ENCODE measurements around the gene CENPT. TPM values are rescaled to one million over a fixed set of nuclear protein-coding genes. Genes with fewer than 3 reads are reported as not detected.

Gene CENPT
- total and polyA plus RNA-seq, 2 donors from 2014 or later = 25.3 to 42.5 TPM

DNA sequence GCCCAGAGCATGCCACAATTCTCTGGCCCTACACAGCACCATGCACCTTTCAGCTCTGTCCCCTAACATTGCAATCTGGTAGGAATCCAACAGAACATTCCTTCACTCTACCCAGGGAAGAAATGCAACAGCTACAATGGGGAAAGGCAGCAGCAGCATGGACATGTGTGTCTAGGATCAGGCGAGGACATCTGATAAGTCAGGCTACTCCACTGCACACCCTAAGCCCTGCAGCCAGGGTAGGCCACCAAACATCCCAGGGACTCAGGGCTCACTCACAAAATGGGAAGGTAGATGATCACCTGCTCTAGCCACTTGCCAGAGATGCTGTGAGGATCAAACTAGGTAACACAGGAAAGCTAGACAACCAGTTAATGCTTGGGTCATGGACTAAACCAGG, 46.3 kb downstream of the CENPT start:
- FAIRE-seq (no peak), DNase-seq (no peak)
- Histone ChIP-seq H3K27me3 (ENCODE audit: control insufficient read depth, insufficient read depth, low read length) (no peaks in the 10 kb centered on the region), H3K4me3 (ENCODE audit: low read length in 3 of 3) (no peak overlapping the region), H3K36me3 (ENCODE audit: control insufficient read depth in 2 of 3, insufficient read depth in 3 of 3, low read length in 3 of 3) (peaks cover 0 to 10% (median 8%) of the 10 kb centered on the region in 3 donors), H3K9me3 (ENCODE audit: control insufficient read depth in 2 of 3, insufficient read depth in 1 of 3, low read length in 3 of 3) (no peaks in the 10 kb centered on the region), H3K4me1 (ENCODE audit: control insufficient read depth in 2 of 3, insufficient read depth in 2 of 3, low read depth in 1 of 3, low read length in 3 of 3) (peaks cover 0 to 16% (median 11%) of the 10 kb centered on the region in 3 donors), H3K27ac (ENCODE audit: low read depth in 2 of 2, low read length in 2 of 2) (no peak overlapping the region), H3K9ac (ENCODE audit: low read length in 3 of 3) (no peak overlapping the region)
- TF ChIP-seq, protein P1, sequence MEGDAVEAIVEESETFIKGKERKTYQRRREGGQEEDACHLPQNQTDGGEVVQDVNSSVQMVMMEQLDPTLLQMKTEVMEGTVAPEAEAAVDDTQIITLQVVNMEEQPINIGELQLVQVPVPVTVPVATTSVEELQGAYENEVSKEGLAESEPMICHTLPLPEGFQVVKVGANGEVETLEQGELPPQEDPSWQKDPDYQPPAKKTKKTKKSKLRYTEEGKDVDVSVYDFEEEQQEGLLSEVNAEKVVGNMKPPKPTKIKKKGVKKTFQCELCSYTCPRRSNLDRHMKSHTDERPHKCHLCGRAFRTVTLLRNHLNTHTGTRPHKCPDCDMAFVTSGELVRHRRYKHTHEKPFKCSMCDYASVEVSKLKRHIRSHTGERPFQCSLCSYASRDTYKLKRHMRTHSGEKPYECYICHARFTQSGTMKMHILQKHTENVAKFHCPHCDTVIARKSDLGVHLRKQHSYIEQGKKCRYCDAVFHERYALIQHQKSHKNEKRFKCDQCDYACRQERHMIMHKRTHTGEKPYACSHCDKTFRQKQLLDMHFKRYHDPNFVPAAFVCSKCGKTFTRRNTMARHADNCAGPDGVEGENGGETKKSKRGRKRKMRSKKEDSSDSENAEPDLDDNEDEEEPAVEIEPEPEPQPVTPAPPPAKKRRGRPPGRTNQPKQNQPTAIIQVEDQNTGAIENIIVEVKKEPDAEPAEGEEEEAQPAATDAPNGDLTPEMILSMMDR (IDR thresholded peaks at IDR 0.05; ENCODE audit: borderline replicate concordance, extremely low read depth, insufficient read depth) = no peak
- intact Hi-C loops (cut with DNase I) = no loop called here

DNA sequence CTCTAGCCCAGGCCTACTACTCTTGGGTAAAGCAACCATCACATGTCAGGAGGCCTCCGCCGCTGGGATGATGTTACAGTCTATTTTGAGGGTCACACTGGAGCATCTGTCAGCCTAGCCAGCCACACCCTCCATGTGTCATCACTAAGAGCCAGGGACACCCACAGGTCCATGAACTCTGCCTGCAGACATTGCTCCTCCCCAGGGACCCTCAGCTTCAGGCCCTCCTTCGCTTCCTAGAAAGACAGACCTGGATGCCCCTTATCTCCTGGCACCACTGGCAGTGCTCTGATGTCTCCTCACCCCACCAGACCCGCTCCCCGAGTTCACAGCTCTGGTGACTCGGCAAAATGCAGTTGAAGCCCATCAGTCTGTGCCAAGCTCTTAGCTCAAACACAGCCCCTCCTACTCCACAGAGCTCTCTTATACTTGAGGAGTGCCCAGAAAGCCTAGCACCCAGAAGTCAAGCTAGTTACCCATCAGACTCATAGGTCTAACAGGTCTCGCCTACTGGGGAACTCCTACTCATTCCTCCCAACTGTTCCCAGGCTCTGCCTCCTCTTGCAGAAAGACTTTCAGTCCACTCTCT, 47.1 kb downstream of the CENPT start:
- Histone ChIP-seq H3K36me3 (ENCODE audit: control insufficient read depth in 2 of 3, insufficient read depth in 3 of 3, low read length in 3 of 3) (peaks cover 0 to 10% (median 8%) of the 10 kb centered on the region in 3 donors), H3K27me3 (ENCODE audit: control insufficient read depth, insufficient read depth, low read length) (no peaks in the 10 kb centered on the region), H3K9me3 (ENCODE audit: control insufficient read depth in 2 of 3, insufficient read depth in 1 of 3, low read length in 3 of 3) (no peaks in the 10 kb centered on the region), H3K27ac (ENCODE audit: low read depth in 2 of 2, low read length in 2 of 2) (no peak overlapping the region), H3K9ac (ENCODE audit: low read length in 3 of 3) (no peak overlapping the region), H3K4me3 (ENCODE audit: low read length in 3 of 3) (no peak overlapping the region), H3K4me1 (ENCODE audit: control insufficient read depth in 2 of 3, insufficient read depth in 2 of 3, low read depth in 1 of 3, low read length in 3 of 3) (peaks cover 0 to 11% (median 8%) of the 10 kb centered on the region in 3 donors)
- intact Hi-C loops (cut with DNase I) = no loop called here
- TF ChIP-seq, protein P1 (IDR thresholded peaks at IDR 0.05; ENCODE audit: borderline replicate concordance, extremely low read depth, insufficient read depth) = no peak
- FAIRE-seq = no peak
- DNase-seq = no peak

DNA sequence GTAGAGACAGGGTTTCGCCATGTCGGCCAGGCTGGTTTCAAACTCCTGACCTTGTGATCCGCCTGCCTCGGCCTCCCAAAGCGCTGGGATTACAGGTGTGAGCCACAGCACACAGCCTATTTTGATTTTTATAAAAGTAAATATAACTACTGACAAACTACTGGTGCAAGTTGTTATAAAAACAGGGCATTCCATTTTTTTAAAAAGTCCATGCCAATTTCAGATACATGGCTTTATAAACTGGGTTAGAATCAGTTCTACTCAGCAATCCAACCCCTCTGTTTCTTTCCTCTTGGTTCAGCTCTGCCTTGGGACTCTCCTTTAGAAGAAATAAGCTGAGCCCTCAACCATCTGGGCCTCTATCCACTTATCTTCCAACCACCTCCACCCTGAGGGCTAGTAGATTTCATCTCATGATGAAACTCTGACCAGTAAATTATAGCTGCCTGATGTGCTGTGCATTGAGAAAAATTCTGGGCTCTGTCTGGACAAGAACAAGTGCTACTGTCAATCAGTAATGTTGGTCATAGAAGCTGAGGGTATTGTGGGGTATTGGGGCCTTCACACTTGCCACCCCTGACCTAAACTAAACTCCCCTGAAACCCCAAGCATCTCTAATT, 51.3 kb downstream of the CENPT start:
- Histone ChIP-seq H3K9me3 (ENCODE audit: control insufficient read depth in 2 of 3, insufficient read depth in 1 of 3, low read length in 3 of 3) (no peaks in the 10 kb centered on the region), H3K36me3 (ENCODE audit: control insufficient read depth in 2 of 3, insufficient read depth in 3 of 3, low read length in 3 of 3) (peaks cover 0 to 4% (median under 1%) of the 10 kb centered on the region in 3 donors), H3K4me1 (ENCODE audit: control insufficient read depth in 2 of 3, insufficient read depth in 2 of 3, low read depth in 1 of 3, low read length in 3 of 3) (no peaks in the 10 kb centered on the region), H3K4me3 (ENCODE audit: low read length in 3 of 3) (no peak overlapping the region), H3K9ac (ENCODE audit: low read length in 3 of 3) (no peak overlapping the region), H3K27ac (ENCODE audit: low read depth in 2 of 2, low read length in 2 of 2) (no peak overlapping the region), H3K27me3 (ENCODE audit: control insufficient read depth, insufficient read depth, low read length) (no peaks in the 10 kb centered on the region)
- FAIRE-seq = no peak
- intact Hi-C loops (cut with DNase I) = no loop called here
- TF ChIP-seq, protein P1 (IDR thresholded peaks at IDR 0.05; ENCODE audit: borderline replicate concordance, extremely low read depth, insufficient read depth) = no peak
- DNase-seq = no peak

Data from kidney (tissue), 14 donors.